Limb (tissue), 2 donors: ENCODE measurements around the gene NSF.
"Not testable (repeated sequence)": the region's sequence is repeated elsewhere in the genome, so short reads cannot be mapped to it uniquely, and the experiment has no call there.

Experiments
- DNase-seq, 2 donors: peaks; one replicate each; pipeline ENCODE4 v3.0.0-alpha.2; 2016; ENCODE audit errors: extremely low spot score in 2 of 2

Gene NSF

GRCh38 chr17:46590157-46591146 lies at the start of gene NSF:
NSF (plus strand) TSS chr17:46590669; CDS start chr17:46590776, 107 bp downstream.
- DNase-seq = not testable (repeated sequence)

- DNase-seq = not testable (repeated sequence)
Measured at GRCh38 chr17:46548607-46549006, 41.9 kb upstream of the NSF start.

DNA sequence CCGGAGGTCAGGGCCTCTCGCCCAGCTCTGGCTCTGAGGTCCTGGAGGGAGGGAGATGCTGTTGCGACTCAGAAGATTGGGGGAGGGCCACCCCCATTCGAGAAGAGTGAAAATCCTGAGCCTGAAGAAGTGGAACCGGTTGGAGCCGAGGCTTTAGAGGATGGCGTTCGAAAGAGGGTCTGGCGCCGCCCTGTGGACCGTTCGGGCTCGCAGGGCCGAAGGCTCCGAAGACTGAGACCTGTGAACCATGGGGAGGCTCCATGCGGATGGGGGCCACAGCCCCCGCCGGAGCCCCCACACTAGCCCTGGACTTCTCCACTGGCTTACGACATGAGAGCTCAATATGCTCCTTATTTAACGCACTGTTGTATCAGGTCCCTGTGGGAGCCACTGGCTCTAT lies 31.3 kb upstream of the NSF start:
- DNase-seq = not testable (repeated sequence)

GRCh38 chr17:46560048-46560447 lies 30.4 kb upstream of the NSF start:
- not testable (repeated sequence) for DNase-seq

GRCh38 chr17:46566284-46566683 lies 24.2 kb upstream of the NSF start:
- not testable (repeated sequence) for DNase-seq

- not testable (repeated sequence) for DNase-seq
Measured at GRCh38 chr17:46566980-46567379, 23.5 kb upstream of the NSF start.

DNA sequence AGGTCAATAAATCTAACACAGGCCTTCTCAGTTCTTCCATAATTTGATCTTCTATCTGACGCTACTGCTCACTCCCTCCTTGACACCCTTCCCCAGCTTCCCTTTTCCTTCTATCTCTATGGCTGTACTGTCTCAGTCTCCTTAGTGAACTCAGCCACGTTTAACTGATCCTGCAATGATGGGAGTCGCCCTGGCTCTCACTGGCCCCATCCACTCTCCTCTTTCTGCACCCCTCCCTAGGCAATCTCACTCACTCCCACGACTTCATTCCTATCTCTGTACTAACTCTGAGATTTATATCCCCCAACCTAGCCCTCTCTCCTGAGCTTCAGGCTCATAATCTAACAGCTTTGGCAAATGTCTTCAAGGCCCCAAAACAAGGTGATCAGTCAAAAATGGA lies 18.7 kb upstream of the NSF start:
- DNase-seq = not testable (repeated sequence)

- not testable (repeated sequence) for DNase-seq
Measured at GRCh38 chr17:46579083-46580075, 11.1 kb upstream of the NSF start, which contains the start of gene ARL17A. ARL17A (minus strand) TSS chr17:46579691; CDS start chr17:46576322, 3,369 bp downstream.

DNA sequence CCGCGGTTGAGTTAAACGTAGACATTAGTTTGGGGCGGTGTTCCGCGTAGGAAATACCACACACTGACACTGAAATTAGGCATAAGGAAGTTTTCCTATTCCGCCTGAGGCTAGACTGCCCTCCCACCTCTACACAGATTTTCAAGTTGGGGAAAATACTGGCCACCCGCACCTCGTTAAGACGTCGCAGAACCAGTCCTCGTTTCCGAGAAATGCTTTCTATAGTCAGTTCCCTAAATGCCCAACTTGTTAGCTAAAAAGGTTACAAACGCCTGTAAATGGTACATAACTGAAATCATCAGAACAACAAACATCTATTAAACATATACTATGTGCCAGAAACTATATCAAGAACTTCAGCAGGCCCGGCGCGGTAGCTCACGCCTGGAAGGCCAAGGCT lies 10.4 kb upstream of the NSF start:
- DNase-seq = not testable (repeated sequence)

- not testable (repeated sequence) for DNase-seq
Measured at GRCh38 chr17:46585444-46585843, 5.0 kb upstream of the NSF start.

DNA sequence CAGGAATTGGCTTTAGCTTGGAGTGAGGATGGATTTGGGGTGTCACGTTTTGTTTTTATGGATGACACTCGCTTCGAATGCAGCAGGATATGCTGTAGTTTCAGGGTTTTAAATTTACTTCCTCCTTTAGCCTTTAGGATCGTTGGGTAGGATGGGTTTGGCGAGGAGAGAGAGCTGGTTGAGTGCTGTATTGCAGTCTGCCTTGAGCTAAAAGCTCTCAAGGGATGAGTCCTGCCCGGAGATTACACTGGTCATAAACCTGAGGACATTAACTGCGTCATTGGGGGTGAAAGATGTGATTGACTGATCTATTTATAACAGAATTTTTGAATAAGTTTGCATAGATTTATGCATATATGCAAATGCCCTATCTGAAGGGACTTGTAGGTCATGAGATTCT lies 863 bp downstream of the NSF start:
- DNase-seq = not testable (repeated sequence)

DNA sequence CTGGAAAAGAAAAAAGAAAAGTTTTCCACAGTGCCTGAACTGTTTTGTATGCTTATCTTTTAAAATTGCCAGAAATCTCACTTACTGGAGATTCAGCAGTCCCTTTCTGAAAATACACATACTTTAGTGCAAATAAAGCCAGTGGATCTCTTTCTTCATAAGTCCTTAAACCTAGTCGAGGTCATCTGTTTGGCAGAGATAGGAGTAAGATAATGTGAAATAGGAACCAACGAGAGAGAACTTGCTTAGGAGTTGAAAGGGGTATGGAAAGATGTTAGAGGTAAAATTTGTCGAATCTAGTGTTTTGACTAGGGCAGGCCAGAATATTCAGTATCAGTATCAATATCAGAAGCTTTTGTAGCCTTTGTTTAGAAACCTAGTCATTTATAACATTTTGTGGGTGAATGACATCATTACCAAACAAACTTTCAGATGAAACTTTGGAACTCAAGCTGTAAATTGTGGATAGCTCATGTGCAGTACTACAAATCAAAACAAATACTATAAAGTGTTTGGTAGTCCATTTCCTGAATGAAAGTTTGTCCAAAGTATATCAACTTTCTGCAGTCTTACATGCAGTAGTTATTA lies 8.0 kb downstream of the NSF start:
- DNase-seq = not testable (repeated sequence)

- not testable (repeated sequence) for DNase-seq
Measured at GRCh38 chr17:46600767-46601166, 10.3 kb downstream of the NSF start.

DNA sequence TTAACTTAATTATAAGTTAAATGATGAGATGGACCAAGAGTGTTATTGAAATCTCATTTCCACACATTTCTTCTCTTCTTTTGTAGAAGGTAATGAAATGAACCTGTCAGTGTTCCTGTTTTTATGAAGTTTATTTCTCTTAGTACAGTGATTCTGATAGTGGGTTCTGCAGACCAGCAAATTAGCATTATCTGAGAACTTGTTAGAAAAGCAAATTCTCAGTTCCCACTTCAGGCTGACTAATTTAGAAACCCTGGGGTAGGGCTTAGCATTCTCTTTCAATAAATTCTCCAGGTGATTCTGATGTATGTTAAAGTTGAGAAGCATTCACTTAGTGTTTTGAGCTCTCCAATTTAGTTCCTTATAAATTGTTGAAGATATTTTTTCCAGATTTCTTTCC lies 12.7 kb downstream of the NSF start:
- DNase-seq = not testable (repeated sequence)

GRCh38 chr17:46611304-46611703 lies 20.8 kb downstream of the NSF start:
- DNase-seq = not testable (repeated sequence)

DNA sequence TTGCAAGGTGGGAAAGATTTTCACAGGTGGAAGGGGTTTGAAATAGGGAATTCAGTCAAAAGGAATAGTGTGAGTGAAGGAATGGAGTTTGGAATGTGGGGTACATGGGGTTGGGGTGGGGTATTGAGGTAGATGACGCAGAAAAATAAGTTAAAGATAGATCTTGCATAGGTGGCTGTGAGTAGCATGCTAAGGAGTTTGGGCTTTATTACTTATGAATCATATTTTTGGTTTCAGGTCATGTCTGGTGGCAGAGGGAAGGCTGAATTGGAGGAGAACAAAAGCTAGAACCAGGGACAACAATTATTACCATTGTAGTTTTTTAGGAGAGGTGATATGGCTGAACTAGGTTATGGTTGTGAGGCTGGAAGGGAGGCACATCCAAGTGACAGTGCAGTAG lies 23.4 kb downstream of the NSF start:
- DNase-seq = not testable (repeated sequence)

DNA sequence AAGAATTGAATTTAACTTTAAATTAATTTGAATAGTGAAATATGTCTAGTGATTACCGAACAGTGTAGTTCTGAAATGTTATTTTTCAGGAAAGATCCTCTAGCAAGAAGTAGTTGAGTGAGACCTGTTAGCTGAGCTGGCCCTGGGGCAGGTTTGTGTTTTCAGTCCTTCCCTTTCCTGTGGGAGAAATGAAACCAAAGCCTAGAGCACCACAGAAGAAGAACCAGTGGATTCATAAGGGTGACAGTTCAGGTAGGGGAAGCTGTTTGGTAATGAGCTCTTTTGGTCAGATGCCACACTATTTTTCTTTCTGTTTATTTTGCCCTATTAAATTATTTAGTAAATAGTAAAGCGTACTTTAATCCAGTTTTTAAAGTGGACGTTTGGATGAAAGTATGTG lies 26.7 kb downstream of the NSF start:
- DNase-seq = not testable (repeated sequence)

- not testable (repeated sequence) for DNase-seq
Measured at GRCh38 chr17:46618975-46619374, 28.5 kb downstream of the NSF start.

DNA sequence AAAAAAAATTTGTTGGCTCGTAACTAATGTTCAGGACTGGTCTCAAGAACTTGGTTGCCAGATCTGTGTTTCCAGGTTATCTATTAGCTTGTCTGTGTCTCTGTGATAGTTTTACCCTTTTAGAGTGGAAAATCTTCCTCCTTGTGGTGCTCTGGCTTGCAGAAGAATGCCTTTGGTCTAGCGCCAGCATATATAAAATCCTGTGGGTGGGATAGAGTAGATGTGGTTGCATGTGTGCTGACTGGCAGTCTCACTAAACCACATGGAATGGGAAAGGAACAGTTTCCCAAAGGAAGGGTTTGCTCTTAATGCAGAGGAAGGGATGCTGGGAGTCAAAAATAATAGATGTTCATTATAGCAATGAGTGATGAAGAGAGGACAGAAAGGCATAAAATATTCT lies 33.3 kb downstream of the NSF start:
- DNase-seq = not testable (repeated sequence)

DNA sequence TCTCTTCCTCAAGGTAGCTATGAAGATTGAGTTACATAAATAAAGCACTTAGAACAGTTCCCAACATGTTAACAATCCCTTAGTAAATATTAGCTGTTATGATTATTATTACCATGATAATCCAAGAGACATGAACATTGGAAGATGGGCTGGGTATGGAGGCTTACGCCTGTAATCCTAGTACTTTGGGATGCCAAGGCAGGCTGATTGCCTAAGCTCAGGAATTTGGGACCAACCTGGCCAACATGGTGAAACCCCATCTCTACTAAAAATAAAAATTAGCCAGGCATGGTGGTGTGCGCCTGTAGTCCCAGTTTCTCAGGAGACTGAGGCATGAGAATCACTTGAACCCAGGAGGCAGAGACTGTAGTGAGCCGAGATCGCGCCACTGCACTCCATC lies 34.3 kb downstream of the NSF start:
- DNase-seq = not testable (repeated sequence)

DNA sequence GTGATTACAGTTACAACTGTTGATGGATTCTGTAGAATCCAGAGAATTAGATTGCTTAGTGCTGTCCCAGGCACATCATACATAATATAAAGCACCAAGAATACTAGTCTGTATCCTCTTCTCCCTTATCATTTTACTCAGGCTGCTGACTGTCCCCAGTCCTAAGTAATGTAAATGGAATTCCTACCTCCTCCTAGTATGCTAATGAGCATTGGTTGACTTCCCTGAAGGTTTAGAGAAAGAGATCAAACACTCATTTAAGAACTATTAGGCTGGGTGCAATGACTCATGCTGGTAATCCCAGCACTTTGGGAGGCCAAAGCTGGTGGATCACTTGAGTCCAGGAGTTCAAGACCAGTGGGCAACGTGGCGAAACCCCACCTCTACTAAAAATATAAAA lies 37.0 kb downstream of the NSF start:
- not testable (repeated sequence) for DNase-seq
